ENCODE data around the gene GNPTG.
A peak's percentile ranks its signal among the peaks of the same experiment; 100 is the strongest.

Gene GNPTG

GRCh38 chr16:1351582-1352362 is at the start of gene GNPTG, which contains the start of gene TSR3:
GNPTG (plus strand) TSS chr16:1351931; CDS start chr16:1351966, 35 bp downstream.
TSR3 (minus strand) TSS chr16:1351878; CDS start chr16:1351804, 74 bp downstream.
- DNase-seq (ENCODE audit: low read depth): peak; percentile 88

- DNase-seq (ENCODE audit: low read depth): no peak
Measured at GRCh38 chr16:1305823-1306222, 45.9 kb upstream of the GNPTG start.

DNA sequence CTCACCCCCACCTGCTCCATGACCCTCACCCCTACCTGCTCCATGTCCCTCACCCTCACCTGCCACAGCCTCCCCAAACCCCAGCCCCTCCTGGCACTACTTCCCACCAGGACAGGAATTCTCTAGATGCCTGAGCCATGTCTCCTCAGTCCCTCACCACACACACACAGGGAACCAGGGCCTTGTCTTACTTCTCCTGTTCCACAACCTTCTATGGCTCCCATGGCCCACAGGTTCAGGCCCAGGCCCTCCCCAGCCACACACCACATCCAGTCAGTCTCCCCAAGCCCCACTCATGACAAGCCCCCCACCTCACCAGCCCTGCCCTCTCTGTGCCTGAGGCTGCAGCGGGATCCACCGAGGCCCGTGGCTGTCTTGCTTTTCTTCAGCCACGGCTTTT is 45.4 kb upstream of the GNPTG start:
- no peak for DNase-seq (ENCODE audit: low read depth)

- no peak for DNase-seq (ENCODE audit: low read depth)
Measured at GRCh38 chr16:1308036-1308976, 43.4 kb upstream of the GNPTG start.

DNA sequence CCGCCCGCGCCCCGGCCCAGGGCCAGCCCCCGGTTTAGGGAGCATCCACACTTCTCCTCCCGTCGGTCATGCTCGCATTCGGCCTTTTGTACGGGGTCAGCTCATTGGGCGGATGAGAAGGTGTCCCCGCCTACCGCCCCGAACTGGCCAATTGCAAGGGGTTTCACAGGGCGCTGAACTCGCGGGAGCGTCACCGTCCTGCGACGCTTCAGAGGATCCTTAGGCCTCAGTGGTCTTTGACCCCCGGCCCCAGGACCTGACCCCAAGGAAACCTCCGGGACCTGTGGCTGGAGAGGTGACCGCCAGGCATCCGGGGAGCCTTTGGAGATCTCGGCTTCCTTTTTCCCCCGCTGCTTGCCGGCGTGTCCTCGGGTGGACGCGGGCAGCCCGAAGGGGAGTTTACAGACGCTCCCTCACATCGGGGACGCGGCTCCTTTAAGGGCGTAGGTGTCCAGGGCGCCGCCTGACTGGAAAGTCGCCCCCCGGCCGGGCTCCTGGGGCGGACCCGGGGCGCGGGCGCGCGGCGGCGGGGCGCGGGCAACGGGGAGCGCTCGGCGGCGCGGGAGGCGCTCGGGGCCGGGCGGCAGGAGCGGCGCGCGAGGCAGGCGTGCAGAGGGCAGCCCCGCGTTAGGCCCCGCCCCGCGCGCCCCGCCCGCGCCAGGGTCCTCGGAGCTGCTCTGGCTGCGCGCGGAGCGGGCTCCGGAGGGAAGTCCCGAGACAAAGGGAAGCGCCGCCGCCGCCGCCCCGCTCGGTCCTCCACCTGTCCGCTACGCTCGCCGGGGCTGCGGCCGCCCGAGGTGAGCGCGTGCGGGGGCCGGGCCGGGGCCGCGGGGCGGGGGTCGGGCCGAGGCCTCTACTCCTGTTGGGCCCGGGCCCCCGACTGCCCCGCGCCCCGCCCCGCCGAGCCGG is 42.5 kb upstream of the GNPTG start, which contains the start of gene UBE2I:
UBE2I (plus strand) TSS at position 660 of the 909 bp plus-strand sequence. CDS start 4,395 bp downstream, outside the sequence.
- DNase-seq (ENCODE audit: low read depth): peak; percentile 95

- peak; percentile 56 for DNase-seq (ENCODE audit: low read depth)
Measured at GRCh38 chr16:1309888-1310831, 41.6 kb upstream of the GNPTG start.

GRCh38 chr16:1310832-1311200 is 40.9 kb upstream of the GNPTG start:
- no peak for DNase-seq (ENCODE audit: low read depth)

DNA sequence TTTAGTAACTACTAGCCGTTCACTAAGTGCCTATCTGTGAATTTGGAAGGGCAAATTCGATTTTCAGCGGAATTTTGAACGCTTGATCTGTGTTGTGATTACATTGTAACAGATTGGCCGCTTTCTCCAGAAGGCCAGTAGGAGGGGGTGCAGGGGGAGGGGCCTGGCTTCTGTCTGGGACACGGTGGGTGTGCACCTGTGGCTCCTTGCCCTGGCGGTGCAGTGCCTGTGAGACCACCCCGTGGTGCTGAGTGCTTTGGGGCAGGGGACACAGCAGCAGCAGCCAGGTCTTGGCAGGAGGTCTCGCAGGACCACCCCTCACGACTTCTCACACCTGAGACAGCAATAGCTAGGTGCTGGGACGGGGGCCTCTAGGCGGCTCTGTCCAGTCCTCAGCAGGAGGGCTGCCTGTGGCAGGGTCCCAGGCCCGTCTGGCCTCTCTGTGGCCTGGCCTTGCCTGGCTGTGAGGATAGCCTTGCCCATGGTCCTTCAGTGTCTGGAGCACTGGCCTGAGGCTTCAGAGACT is 40.5 kb upstream of the GNPTG start:
- DNase-seq (ENCODE audit: low read depth): no peak

DNA sequence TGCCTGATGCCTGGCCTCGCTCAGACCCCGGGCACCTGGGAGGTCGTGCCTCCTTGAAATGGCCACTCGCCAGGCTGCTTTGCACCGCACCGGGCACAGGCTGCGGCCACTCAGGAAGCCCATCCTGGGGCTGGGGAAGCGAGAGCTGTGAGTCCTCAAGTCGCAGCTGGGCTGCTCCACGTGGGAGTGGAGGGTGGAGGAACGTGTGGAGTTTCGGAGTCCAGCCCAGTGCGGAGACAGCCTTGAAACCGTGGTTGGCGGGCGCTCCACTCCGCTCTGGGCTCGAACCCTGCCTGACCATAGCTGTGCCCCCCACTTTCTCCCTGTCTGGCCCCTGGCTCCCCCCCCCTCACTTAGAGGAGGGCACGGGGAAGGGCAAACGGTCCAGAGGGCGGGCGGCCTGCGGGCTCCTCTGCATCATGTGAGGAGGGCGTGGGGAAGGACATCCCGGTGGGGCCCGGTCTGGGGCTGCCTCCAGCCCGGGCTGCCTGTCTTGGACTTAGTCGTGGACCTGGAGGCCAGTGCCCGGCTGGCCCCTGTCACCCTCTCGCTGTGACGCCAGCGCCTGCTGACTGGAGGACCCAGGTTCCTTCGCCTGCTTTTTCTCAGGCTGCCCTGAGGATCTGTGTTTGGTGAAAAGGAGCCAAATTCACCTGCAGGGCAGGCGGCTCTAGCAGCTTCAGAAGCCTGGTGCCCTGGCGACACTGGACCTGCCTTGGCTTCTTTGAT is 39.8 kb upstream of the GNPTG start:
- no peak for DNase-seq (ENCODE audit: low read depth)

- DNase-seq (ENCODE audit: low read depth): no peak
Measured at GRCh38 chr16:1312467-1312816, 39.3 kb upstream of the GNPTG start.

DNA sequence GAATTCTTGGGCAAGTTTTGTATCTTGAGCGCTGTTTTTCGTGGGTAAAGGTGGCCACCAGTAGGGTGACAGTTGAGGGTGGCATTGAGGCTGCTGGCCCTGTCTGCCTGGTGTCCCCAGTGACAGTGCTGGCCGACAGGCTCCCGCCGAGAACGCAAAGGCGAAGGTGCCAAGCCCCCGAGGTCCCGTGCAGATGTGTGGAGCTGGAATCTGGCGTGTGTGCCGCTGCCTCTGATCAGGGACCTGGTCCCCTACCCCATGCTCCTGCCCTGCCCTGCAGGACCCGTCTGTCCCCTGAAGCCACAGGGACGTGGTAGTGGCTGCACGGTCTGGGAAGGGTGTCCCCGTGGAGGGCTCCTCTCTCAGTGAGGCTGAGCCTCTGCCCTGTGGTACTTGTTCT is 38.8 kb upstream of the GNPTG start:
- no peak for DNase-seq (ENCODE audit: low read depth)

- DNase-seq (ENCODE audit: low read depth): no peak
Measured at GRCh38 chr16:1313721-1314369, 37.9 kb upstream of the GNPTG start.

- no peak for DNase-seq (ENCODE audit: low read depth)
Measured at GRCh38 chr16:1314399-1315068, 37.2 kb upstream of the GNPTG start.

DNA sequence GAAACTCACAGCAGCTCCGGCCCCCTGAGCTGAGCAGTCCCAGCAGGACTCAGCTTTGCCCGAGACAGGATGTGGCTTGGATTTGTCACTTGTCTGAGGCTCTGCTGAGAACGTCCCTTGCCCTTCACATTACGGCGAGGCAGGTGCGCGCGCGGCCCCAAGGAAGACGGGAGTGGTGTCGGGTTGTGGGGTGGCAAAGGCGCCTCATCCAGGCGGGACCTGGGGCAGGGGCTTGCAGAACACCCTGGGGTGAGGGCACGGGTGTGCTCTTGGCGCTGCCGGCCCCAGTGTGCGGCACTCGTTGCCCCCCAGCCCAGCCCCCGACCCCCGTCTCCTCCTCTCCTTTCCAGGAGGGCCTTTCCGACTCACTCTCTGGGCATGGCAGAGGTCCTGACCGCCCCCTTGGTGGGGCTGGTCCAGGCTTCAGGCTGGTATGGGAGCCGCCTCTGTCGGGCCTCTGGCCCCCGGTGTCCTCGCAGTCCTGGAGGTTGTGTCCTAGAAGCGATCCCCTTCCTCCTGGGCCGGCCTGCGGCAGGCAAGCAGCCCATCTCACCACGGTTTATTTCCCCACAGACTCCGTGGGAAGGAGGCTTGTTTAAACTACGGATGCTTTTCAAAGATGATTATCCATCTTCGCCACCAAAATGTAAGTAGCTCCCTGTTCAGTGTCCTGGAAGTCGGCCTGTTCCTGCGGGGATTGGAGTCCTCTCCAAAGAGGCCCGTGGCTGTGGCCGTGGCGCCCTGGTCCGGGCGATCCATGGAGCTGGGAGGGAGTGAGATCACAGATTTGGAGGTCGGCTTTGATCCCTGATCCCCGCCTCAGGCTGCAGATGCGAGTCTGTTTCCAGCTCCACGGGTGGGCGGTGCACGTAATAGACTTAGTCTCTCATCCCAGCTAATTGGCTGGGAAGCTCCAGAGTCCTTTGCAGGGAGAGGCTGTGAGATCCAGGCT is 36.4 kb upstream of the GNPTG start:
- DNase-seq (ENCODE audit: low read depth): no peak

- DNase-seq (ENCODE audit: low read depth): no peak
Measured at GRCh38 chr16:1316033-1316405, 35.7 kb upstream of the GNPTG start.

DNA sequence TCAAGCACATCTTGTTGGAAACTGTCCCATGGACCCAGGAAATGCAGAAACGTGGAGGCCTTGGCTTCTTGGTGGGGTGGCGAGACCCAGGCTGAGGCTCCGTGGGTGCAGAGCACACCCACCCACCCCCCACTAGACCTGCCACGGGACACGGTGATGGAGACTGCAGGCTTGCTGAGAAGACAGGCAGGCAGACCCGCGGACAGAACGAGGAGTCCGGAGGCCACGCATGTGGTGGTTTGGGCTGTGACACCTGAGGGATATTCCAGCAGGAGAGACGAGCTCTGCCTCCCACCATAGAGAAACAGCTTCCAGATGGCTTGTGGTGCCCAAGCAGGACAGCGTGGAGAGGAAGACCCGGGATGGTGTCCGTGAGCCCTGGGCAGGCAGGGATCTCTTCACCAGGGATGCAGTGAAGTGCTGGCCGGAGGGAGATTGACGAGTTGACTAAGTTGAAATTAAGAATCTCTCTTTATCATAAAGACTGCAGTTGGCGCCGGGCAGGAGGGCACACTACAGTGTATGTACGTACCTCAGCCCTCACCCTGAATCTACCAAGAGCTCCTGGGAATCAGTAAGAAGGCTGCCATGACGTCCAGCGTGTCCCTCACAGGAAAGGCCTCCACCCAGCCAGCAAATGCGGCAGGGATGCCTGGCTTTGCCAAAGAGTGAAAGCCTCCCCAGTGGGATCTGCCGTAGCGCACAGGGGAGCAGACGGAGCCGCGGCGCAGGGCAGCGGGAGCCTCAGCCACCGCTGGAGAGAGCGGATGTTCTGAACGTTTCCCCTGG is 34.1 kb upstream of the GNPTG start:
- no peak for DNase-seq (ENCODE audit: low read depth)

DNA sequence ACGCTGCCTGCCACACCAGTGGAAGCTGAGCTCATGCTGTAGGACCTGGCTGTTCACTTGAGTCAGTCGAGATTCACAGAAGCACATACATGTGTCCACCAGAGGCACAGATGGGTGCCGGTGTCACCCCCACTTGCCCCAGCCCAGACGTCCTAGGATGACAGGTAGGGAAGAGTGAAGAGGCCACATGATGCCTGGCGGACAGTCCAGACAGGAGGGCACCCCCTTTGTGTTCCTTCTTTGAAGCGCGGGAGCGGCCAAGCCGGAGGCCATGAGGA is 33.5 kb upstream of the GNPTG start:
- DNase-seq (ENCODE audit: low read depth): no peak
